Epithelial cell of umbilical artery (primary cell): ENCODE data around the gene LST1. TPM values are rescaled to one million over a fixed set of nuclear protein-coding genes. Genes with fewer than 3 reads are reported as not detected.

Source experiments
- total RNA-seq: library from RNA; depleted of rRNA; stranded (reverse); fragments of >200 nt; gene quantifications from 2 replicates; pipeline ENCODE4 v1.2.3, GENCODE V29; 2014

The LST1 gene
- 0.32 TPM in 1 of 2 replicates, not detected in the other for total RNA-seq

GRCh38 chr6:31586008-31586407 lies at the start of gene LST1:
Gene LST1 (plus strand): TSS chr6:31586277. CDS start chr6:31587300, 1,023 bp downstream.

DNA sequence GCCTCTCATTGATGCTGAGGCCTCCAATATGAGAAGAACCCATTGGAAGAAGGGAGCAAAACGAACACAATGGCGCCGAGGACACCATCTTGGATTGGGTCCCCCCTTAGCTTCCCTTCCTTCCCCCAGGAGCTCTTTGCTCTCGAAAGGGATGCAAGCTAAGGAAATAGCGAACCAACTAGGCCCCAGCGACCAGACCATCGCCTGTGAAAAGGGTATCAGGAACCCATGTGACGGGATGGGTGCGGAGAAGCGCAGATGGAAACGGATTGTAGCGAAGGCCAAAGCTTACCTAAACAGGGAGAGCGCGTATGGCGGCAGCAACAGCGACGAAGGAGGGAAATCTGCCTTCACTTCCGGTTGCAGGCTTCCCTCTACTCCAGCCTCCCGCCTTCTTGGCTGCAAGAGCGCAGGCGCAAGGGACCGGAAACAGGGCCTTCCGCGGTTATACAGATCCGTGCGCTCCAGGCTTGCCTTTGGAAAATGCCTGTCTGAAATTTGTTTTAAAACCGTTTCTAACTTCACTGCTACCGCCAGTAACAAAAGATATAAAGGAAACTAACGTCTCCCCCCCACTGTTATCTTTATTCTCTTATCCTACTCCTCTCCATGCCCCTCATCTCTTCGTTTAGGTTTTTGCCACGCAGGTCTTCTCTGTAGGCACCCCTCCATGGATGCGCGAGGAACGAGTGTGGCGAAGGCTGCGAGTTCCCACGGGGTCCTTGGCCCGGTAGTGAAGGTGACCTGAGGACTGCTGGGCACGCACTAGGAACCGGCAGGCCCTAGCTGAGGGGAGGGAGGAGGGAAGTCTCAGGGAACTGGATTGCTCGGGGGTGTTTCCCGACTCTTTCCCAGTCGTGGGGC lies 44.2 kb upstream of the LST1 start, which contains the start of gene DDX39B:
Gene DDX39B (minus strand): TSS at position 346 of the 864 bp plus-strand sequence. CDS start 1,471 bp downstream, outside the sequence.

GRCh38 chr6:31546339-31546957 lies 39.6 kb upstream of the LST1 start, which contains the start of gene ATP6V1G2:
Gene ATP6V1G2 (minus strand): TSS chr6:31546608. CDS start chr6:31546559, 49 bp downstream.

GRCh38 chr6:31546958-31547726 lies 38.9 kb upstream of the LST1 start, which contains the start of gene NFKBIL1:
Gene NFKBIL1 (plus strand): TSS chr6:31547608. CDS start chr6:31547695, 87 bp downstream.

DNA sequence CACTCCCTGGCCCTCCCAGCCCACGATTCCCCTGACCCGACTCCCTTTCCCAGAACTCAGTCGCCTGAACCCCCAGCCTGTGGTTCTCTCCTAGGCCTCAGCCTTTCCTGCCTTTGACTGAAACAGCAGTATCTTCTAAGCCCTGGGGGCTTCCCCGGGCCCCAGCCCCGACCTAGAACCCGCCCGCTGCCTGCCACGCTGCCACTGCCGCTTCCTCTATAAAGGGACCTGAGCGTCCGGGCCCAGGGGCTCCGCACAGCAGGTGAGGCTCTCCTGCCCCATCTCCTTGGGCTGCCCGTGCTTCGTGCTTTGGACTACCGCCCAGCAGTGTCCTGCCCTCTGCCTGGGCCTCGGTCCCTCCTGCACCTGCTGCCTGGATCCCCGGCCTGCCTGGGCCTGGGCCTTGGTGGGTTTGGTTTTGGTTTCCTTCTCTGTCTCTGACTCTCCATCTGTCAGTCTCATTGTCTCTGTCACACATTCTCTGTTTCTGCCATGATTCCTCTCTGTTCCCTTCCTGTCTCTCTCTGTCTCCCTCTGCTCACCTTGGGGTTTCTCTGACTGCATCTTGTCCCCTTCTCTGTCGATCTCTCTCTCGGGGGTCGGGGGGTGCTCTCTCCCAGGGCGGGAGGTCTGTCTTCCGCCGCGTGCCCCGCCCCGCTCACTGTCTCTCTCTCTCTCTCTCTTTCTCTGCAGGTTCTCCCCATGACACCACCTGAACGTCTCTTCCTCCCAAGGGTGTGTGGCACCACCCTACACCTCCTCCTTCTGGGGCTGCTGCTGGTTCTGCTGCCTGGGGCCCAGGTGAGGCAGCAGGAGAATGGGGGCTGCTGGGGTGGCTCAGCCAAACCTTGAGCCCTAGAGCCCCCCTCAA lies 13.8 kb upstream of the LST1 start, which contains the start of gene LTA:
Gene LTA (plus strand): TSS at position 249 of the 871 bp plus-strand sequence. CDS start 454 bp downstream, at position 703.

GRCh38 chr6:31575335-31575901 lies 10.7 kb upstream of the LST1 start, which contains the start of gene TNF:
Gene TNF (plus strand): TSS chr6:31575565. CDS start chr6:31575742, 177 bp downstream.

GRCh38 chr6:31582230-31582643 lies 3.8 kb upstream of the LST1 start, which contains the start of gene LTB:
Gene LTB (minus strand): TSS chr6:31582424. CDS start chr6:31582417, 7 bp downstream.

GRCh38 chr6:31614684-31615578 lies 28.9 kb downstream of the LST1 start, which contains the start of gene AIF1:
Gene AIF1 (plus strand): TSS chr6:31615234. CDS start chr6:31615330, 96 bp downstream.

DNA sequence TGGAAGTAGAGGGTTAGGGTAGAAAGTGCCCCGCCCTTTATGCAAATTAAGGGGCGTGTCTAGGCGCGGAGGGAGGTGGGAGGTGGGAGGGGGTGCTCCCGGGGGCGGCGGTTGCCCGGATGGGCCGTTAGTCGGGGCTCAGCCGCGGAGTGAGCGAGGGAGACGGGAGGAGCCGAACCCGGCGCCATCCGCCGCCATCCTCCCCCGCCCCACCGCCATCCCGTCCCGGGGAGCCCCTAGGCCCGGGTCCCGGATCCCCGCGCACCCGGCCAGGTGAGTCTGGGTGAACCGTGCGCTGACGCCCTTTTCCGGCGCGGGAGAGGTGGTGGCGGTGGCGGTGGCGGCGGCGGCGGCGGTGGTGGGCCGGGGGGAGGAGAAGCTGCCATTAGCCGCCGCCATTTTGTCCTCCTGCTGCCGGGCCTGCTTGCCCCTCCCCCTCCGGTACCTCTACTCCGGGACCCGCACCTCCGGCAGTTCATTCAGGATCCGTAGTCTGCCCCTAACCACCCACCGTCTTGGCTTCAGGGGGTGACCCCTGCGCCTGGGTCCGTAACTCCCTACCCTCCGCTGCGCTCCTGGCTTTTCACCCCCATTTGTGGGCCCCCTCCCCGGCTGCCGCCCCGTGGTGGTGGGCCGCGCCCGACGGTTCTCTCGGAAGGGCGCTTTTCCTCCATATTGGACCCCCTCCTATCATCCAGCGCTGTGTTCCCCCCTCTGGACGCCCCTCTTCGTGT lies 34.7 kb downstream of the LST1 start, which contains the start of gene PRRC2A:
Gene PRRC2A (plus strand): TSS at position 130 of the 734 bp plus-strand sequence. CDS start 2,075 bp downstream, outside the sequence.

Other genes starting within 250 kb of the LST1 start
- gene HLA-B, start 229.1 kb upstream of the LST1 start, total RNA-seq, result 42.2 and 164 TPM in 2 replicates
- 37.1 and 59.1 TPM in 2 replicates for gene MICA, start 182.7 kb upstream of the LST1 start, total RNA-seq
- gene MICB, start 88.1 kb upstream of the LST1 start, total RNA-seq, result 23.4 and 50.3 TPM in 2 replicates
- gene MCCD1, start 57.3 kb upstream of the LST1 start, total RNA-seq, result not detected in 2 replicates
- 354 and 456 TPM in 2 replicates for gene DDX39B, start 44.3 kb upstream of the LST1 start, total RNA-seq
- 0.97 and 2.0 TPM in 2 replicates for gene ATP6V1G2, start 39.7 kb upstream of the LST1 start, total RNA-seq
- gene NFKBIL1, start 38.7 kb upstream of the LST1 start, total RNA-seq, result 25.3 and 26.9 TPM in 2 replicates
- not detected in 2 replicates for gene LTA, start 14.0 kb upstream of the LST1 start, total RNA-seq
- under 0.01 TPM in 1 of 2 replicates, not detected in the other for gene TNF, start 10.7 kb upstream of the LST1 start, total RNA-seq
- 3.2 and 6.7 TPM in 2 replicates for gene LTB, start 3.9 kb upstream of the LST1 start, total RNA-seq
- gene NCR3, start 6.7 kb downstream of the LST1 start, total RNA-seq, result not detected in 2 replicates
- gene AIF1, start 29.0 kb downstream of the LST1 start, total RNA-seq, result not detected in 2 replicates
- 22.2 and 24.0 TPM in 2 replicates for gene PRRC2A, start 34.4 kb downstream of the LST1 start, total RNA-seq
- 90.4 and 110 TPM in 2 replicates for gene BAG6, start 66.4 kb downstream of the LST1 start, total RNA-seq
- gene APOM, start 69.6 kb downstream of the LST1 start, total RNA-seq, result 0.30 TPM in 1 of 2 replicates, not detected in the other
- gene C6orf47, start 74.5 kb downstream of the LST1 start, total RNA-seq, result 18.8 and 21.1 TPM in 2 replicates
- 10.2 and 10.7 TPM in 2 replicates for gene GPANK1, start 78.7 kb downstream of the LST1 start, total RNA-seq
- 84.3 and 95.2 TPM in 2 replicates for gene CSNK2B, start 79.8 kb downstream of the LST1 start, total RNA-seq
- gene LY6G5B, start 83.7 kb downstream of the LST1 start, total RNA-seq, result 0.97 and 1.7 TPM in 2 replicates
- gene LY6G5C, start 94.8 kb downstream of the LST1 start, total RNA-seq, result under 0.01 and 2.7 TPM in 2 replicates
- 41.3 and 51.1 TPM in 2 replicates for gene ABHD16A, start 117.0 kb downstream of the LST1 start, total RNA-seq
- gene LY6G6F, start 120.6 kb downstream of the LST1 start, total RNA-seq, result not detected in 2 replicates
- not detected in 2 replicates for gene LY6G6D, start 129.1 kb downstream of the LST1 start, total RNA-seq
- not detected in 2 replicates for gene LY6G6C, start 135.5 kb downstream of the LST1 start, total RNA-seq
- gene MPIG6B, start 137.1 kb downstream of the LST1 start, total RNA-seq, result not detected in 2 replicates
- 68.5 and 79.6 TPM in 2 replicates for gene DDAH2, start 143.0 kb downstream of the LST1 start, total RNA-seq
- gene CLIC1, start 150.3 kb downstream of the LST1 start, total RNA-seq, result 865 and 1,138 TPM in 2 replicates
- gene MSH5, start 153.7 kb downstream of the LST1 start, total RNA-seq, result 7.1 and 7.9 TPM in 2 replicates
- gene SAPCD1, start 176.4 kb downstream of the LST1 start, total RNA-seq, result 0.65 TPM in 1 of 2 replicates, not detected in the other
- not detected in 2 replicates for gene VWA7, start 191.1 kb downstream of the LST1 start, total RNA-seq
- gene VARS1, start 209.5 kb downstream of the LST1 start, total RNA-seq, result 50.3 and 57.1 TPM in 2 replicates
- 57.2 and 65.0 TPM in 2 replicates for gene LSM2, start 220.7 kb downstream of the LST1 start, total RNA-seq
- gene HSPA1L, start 229.0 kb downstream of the LST1 start, total RNA-seq, result 0.76 and 0.97 TPM in 2 replicates
- gene HSPA1A, start 229.3 kb downstream of the LST1 start, total RNA-seq, result 43.5 and 61.9 TPM in 2 replicates
- gene HSPA1B, start 241.5 kb downstream of the LST1 start, total RNA-seq, result 60.1 and 104 TPM in 2 replicates